Astrocyte of the spinal cord (primary cell): ENCODE results near the gene ATG16L1.

Experiments
- DNase-seq: peaks from one replicate; pipeline ENCODE4 v3.0.0; 2011; ENCODE audit warnings: low read depth, low spot score
- H3K4me3 ChIP-seq: 2 replicates; pipeline ENCODE4 v1.5.1; 2011; ENCODE audit warnings: low read depth, mild to moderate bottlenecking, low read length, moderate library complexity
- CTCF ChIP-seq: IDR thresholded peaks from 2 replicates; pipeline ENCODE4 v1.5.1; 2012; ENCODE audit warnings: low read depth, mild to moderate bottlenecking, low read length, inconsistent platforms
- in situ Hi-C: cut with HindIII; loops from 2 replicates; pipeline ENCODE4 v1.10.0; 2017; ENCODE audit warnings: low sequenced_read_pairs

Gene ATG16L1

DNA sequence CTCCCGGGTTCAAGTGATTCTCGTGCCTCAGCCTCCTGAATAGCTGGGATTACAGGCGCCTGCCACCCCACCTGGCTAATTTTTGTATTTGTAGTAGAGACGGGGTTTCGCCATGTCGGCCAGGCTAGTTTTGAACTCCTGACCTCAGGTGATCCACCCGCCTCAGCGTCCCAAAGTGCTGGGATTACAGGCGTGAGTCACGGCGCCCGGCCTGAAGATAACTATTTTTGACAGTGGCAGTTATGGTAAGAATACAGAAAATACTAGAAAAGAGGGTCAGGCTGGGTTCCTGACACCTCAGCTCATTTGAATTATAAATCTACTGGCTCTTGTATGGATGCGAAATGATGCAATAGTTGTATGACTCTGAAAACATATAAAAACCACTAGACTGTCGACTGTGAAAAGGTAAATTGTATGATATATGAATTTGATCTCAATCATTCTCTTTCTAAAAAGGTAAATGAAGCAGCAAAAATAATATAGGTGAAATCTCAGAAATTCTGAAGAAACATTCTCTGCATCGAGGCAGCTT, 91.8 kb downstream of the ATG16L1 start:
- no peak for TF ChIP-seq CTCF
- DNase-seq, result no peak
- no peak overlapping the region for H3K4me3 ChIP-seq
- in situ Hi-C loops, result no loop called here
